DND-41 (cell line): ENCODE measurements around the gene SHBG.

Source experiments
- EZH2 ChIP-seq: IDR thresholded peaks from 3 replicates; pipeline ENCODE4 v1.6.1; 2012; ENCODE audit warnings: borderline replicate concordance, low read depth, mild to moderate bottlenecking, moderate library complexity, low read length, inconsistent platforms; ENCODE audit not compliant: severe bottlenecking
- TF ChIP-seq, protein P1 (sequence below): IDR thresholded peaks from 2 replicates; pipeline ENCODE4 v1.5.1; 2012; ENCODE audit warnings: borderline replicate concordance, low read length, moderate library complexity, mild to moderate bottlenecking; ENCODE audit not compliant: poor library complexity, severe bottlenecking; ENCODE audit errors: extremely low read depth

DNA sequence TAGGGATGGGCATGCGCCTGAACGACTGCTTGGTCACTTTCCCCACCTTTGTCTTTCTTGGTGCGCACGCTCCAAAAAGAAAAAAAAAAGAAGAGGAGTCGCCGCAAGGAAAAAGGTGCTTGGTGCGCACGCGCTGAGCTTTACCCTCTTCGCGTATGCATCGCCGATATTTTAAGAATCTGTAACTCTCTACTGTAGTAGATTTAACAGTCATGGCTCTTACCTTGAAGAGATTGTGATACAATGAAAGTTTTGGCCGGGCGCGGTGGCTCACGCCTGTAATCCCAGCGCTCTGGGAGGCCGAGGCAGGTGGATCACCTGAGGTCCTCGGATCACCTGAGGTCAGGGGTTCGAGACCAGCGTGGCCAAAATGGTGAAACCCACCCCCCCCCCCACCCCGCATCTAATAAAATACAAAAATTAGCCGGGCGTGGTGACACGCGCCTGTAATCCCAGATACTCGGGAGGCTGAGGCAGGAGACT is 14.6 kb upstream of the SHBG start:
- TF ChIP-seq, protein P1, sequence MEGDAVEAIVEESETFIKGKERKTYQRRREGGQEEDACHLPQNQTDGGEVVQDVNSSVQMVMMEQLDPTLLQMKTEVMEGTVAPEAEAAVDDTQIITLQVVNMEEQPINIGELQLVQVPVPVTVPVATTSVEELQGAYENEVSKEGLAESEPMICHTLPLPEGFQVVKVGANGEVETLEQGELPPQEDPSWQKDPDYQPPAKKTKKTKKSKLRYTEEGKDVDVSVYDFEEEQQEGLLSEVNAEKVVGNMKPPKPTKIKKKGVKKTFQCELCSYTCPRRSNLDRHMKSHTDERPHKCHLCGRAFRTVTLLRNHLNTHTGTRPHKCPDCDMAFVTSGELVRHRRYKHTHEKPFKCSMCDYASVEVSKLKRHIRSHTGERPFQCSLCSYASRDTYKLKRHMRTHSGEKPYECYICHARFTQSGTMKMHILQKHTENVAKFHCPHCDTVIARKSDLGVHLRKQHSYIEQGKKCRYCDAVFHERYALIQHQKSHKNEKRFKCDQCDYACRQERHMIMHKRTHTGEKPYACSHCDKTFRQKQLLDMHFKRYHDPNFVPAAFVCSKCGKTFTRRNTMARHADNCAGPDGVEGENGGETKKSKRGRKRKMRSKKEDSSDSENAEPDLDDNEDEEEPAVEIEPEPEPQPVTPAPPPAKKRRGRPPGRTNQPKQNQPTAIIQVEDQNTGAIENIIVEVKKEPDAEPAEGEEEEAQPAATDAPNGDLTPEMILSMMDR = no peak
- TF ChIP-seq EZH2 = no peak
